ENCODE data around the gene HIGD2A. TPM values are rescaled to one million over a fixed set of nuclear protein-coding genes. Genes with fewer than 3 reads are reported as not detected.

Gene HIGD2A
- total and polyA plus RNA-seq, 2 of the 13 experiments (the other 11 are each of a cell fraction or from before 2014, with no cell fraction given): 89.2 to 146 TPM

DNA sequence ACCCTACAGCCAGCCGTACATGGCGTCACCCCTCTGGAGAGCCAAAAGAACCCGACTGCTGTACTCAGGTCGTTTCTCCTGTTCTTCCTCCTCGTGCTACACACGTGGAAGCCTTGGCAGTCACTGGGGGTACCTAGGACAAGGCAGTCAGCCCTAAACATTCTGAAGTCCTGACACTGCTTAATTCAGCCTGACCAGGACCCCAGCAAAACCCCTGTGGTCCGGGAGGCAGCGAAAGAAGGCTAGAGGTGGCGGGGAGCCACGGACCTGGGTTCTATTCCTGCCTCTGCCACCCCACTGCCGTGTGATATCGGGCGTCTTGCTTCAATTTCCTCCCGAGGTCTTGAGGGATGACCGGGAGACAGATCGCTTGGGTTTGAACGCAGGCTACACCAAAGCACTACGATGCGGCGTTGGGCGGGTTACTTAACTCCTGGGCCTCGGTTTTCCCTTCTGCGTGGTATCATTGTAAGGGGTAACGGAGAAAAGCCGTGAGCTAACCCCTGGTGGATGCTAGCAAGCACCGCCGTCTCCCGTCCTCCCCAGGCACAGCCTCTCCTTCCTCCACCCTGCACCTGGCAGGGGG is 23.7 kb upstream of the HIGD2A start:
- no peak overlapping the region for H2AFZ ChIP-seq (ENCODE audit: low read length)
- H3K4me3 ChIP-seq (replicated peaks in 1 of 3; ENCODE audit: insufficient read depth in 1 of 3, low read depth in 2 of 3, low read length in 3 of 3): peak overlapping the region; percentile 30 to 64 (median 44); a peak in 5 of 6 replicates
- peaks cover 12% of the 10 kb centered on the region for H3K79me2 ChIP-seq (ENCODE audit: insufficient read depth, low read length)
- in situ Hi-C loops (cut with HindIII; ENCODE audit: extremely low pct_ligation_motif_present, low pct_unique_long_range_greater_than_20kb): no loop called here
- peaks cover 3 to 6% of the 10 kb centered on the region in 2 experiments; a peak in 4 of 5 replicates for H3K27me3 ChIP-seq (ENCODE audit: control insufficient read depth in 1 of 2, insufficient read depth in 2 of 2, low read length in 2 of 2)
- peak overlapping the region; percentile 93 for H3K4me2 ChIP-seq (ENCODE audit: low read depth, low read length)
- ChIA-PET POLR2A (no interaction called here), CTCF (ENCODE audit: low intra/inter-chr PET ratio, low total read pairs) (no interaction called here)
- no peaks in the 10 kb centered on the region for H3K36me3 ChIP-seq (replicated peaks in 1 of 2; ENCODE audit: control insufficient read depth in 1 of 2, insufficient read depth in 2 of 2, low read length in 2 of 2)
- FAIRE-seq: no peak
- WGBS (ENCODE audit: low lambda C conversion rate): 30% methylated on average over 22 of the region's 28 CpGs
- no peak for DNase-seq (ENCODE audit: low spot score)
- no peak overlapping the region; the same call in 1 of the 2 replicates for H3K9ac ChIP-seq (ENCODE audit: insufficient read depth, low read depth, low read length)
- no peak for ATAC-seq
- no TSS peak for BruUV-seq (replicated peaks)
- intact Hi-C loops (cut with micrococcal nuclease; ENCODE audit: unreplicated experiment): no loop called here
- no peaks in the 10 kb centered on the region for H4K20me1 ChIP-seq (ENCODE audit: insufficient read depth, low read length)
- H3K27ac ChIP-seq (ENCODE audit: extremely low read length, insufficient read depth, low read length): no peak overlapping the region
- H3K9me3 ChIP-seq (ENCODE audit: low read length): no peaks in the 10 kb centered on the region
- peaks cover 57% of the 10 kb centered on the region for H3K4me1 ChIP-seq (ENCODE audit: insufficient read depth, low read length)
- TF ChIP-seq, protein P1, sequence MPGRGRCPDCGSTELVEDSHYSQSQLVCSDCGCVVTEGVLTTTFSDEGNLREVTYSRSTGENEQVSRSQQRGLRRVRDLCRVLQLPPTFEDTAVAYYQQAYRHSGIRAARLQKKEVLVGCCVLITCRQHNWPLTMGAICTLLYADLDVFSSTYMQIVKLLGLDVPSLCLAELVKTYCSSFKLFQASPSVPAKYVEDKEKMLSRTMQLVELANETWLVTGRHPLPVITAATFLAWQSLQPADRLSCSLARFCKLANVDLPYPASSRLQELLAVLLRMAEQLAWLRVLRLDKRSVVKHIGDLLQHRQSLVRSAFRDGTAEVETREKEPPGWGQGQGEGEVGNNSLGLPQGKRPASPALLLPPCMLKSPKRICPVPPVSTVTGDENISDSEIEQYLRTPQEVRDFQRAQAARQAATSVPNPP (CRISPR knock-in tag; IDR thresholded peaks at IDR 0.05): no peak
- peak; percentile 49; the same call in 1 of the 2 replicates for TF ChIP-seq ZNF263 (CRISPR knock-in tag; IDR thresholded peaks at IDR 0.05)
- TF ChIP-seq ZNF724P (CRISPR knock-in tag; IDR thresholded peaks at IDR 0.05; ENCODE audit: borderline replicate concordance): no peak
- TF ChIP-seq POLR2AphosphoS5 (IDR thresholded peaks at IDR 0.05; ENCODE audit: low read depth, low read length): no peak
- TF ChIP-seq, protein P2, sequence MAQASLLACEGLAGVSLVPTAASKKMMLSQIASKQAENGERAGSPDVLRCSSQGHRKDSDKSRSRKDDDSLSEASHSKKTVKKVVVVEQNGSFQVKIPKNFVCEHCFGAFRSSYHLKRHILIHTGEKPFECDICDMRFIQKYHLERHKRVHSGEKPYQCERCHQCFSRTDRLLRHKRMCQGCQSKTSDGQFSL (CRISPR knock-in tag; IDR thresholded peaks at IDR 0.05): no peak
- TF ChIP-seq, protein P3, sequence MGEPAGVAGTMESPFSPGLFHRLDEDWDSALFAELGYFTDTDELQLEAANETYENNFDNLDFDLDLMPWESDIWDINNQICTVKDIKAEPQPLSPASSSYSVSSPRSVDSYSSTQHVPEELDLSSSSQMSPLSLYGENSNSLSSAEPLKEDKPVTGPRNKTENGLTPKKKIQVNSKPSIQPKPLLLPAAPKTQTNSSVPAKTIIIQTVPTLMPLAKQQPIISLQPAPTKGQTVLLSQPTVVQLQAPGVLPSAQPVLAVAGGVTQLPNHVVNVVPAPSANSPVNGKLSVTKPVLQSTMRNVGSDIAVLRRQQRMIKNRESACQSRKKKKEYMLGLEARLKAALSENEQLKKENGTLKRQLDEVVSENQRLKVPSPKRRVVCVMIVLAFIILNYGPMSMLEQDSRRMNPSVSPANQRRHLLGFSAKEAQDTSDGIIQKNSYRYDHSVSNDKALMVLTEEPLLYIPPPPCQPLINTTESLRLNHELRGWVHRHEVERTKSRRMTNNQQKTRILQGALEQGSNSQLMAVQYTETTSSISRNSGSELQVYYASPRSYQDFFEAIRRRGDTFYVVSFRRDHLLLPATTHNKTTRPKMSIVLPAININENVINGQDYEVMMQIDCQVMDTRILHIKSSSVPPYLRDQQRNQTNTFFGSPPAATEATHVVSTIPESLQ (CRISPR knock-in tag; conservative IDR thresholded peaks at IDR 0.05): no peak
- 0 out of 2 replicates have a peak, but pooled peaks have one; percentile 50 for TF ChIP-seq RNF2 (conservative IDR thresholded peaks at IDR 0.05; ENCODE audit: low read depth)
- TF ChIP-seq HOXA7 (CRISPR knock-in tag; IDR thresholded peaks at IDR 0.05): no peak
- TF ChIP-seq ZBTB21 (CRISPR knock-in tag; IDR thresholded peaks at IDR 0.05): no peak
- TF ChIP-seq ZNF235 (CRISPR knock-in tag; IDR thresholded peaks at IDR 0.05; ENCODE audit: borderline replicate concordance): no peak
- no peak for TF ChIP-seq TGIF2 (CRISPR knock-in tag; IDR thresholded peaks at IDR 0.05)
- no peak for TF ChIP-seq ZNF383 (CRISPR knock-in tag; IDR thresholded peaks at IDR 0.05; ENCODE audit: borderline replicate concordance)
- TF ChIP-seq ZNF563 (CRISPR knock-in tag; IDR thresholded peaks at IDR 0.05): no peak
- no peak for TF ChIP-seq PHF21A (CRISPR knock-in tag; IDR thresholded peaks at IDR 0.05)
- TF ChIP-seq SALL1 (CRISPR knock-in tag; IDR thresholded peaks at IDR 0.05): peak; percentile 18; the same call in 1 of the 2 replicates
- TF ChIP-seq, protein P4, sequence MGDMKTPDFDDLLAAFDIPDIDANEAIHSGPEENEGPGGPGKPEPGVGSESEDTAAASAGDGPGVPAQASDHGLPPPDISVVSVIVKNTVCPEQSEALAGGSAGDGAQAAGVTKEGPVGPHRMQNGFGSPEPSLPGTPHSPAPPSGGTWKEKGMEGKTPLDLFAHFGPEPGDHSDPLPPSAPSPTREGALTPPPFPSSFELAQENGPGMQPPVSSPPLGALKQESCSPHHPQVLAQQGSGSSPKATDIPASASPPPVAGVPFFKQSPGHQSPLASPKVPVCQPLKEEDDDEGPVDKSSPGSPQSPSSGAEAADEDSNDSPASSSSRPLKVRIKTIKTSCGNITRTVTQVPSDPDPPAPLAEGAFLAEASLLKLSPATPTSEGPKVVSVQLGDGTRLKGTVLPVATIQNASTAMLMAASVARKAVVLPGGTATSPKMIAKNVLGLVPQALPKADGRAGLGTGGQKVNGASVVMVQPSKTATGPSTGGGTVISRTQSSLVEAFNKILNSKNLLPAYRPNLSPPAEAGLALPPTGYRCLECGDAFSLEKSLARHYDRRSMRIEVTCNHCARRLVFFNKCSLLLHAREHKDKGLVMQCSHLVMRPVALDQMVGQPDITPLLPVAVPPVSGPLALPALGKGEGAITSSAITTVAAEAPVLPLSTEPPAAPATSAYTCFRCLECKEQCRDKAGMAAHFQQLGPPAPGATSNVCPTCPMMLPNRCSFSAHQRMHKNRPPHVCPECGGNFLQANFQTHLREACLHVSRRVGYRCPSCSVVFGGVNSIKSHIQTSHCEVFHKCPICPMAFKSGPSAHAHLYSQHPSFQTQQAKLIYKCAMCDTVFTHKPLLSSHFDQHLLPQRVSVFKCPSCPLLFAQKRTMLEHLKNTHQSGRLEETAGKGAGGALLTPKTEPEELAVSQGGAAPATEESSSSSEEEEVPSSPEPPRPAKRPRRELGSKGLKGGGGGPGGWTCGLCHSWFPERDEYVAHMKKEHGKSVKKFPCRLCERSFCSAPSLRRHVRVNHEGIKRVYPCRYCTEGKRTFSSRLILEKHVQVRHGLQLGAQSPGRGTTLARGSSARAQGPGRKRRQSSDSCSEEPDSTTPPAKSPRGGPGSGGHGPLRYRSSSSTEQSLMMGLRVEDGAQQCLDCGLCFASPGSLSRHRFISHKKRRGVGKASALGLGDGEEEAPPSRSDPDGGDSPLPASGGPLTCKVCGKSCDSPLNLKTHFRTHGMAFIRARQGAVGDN (CRISPR knock-in tag; IDR thresholded peaks at IDR 0.05): peak; percentile 56
- no peak for TF ChIP-seq ZNF160 (CRISPR knock-in tag; IDR thresholded peaks at IDR 0.05)
- no peak for TF ChIP-seq ZNF747 (CRISPR knock-in tag; IDR thresholded peaks at IDR 0.05; ENCODE audit: borderline replicate concordance)

Data from HepG2 (cell line).